KOPT-K1 (cell line): ENCODE results near the gene NFIA.

Experiments
- H3K27ac ChIP-seq: fragments of 200-600 bp; sonication (generic); 2 replicates; pipeline ENCODE4 v1.5.1; 2016; ENCODE audit warnings: antibody characterized with exemption, mild to moderate bottlenecking, low read depth, low read length; ENCODE audit not compliant: poor library complexity, severe bottlenecking
- H3K36me3 ChIP-seq: fragments of 200-600 bp; sonication (generic); 2 replicates; pipeline ENCODE4 v1.5.1; 2017; ENCODE audit warnings: antibody characterized with exemption, mild to moderate bottlenecking, low read length, moderate library complexity; ENCODE audit not compliant: insufficient read depth
- H3K9me3 ChIP-seq: fragments of 200-600 bp; sonication (generic); 2 replicates; pipeline ENCODE4 v1.5.1; 2017; ENCODE audit warnings: antibody characterized with exemption, low read length, mild to moderate bottlenecking; ENCODE audit not compliant: insufficient read depth, poor library complexity, severe bottlenecking

NFIA gene

GRCh38 chr1:61261595-61261994, 179.2 kb downstream of the NFIA start:
- Histone ChIP-seq H3K36me3 (no peaks in the 10 kb centered on the region), H3K27ac (no peak overlapping the region), H3K9me3 (no peaks in the 10 kb centered on the region)

GRCh38 chr1:61263905-61264824, 181.8 kb downstream of the NFIA start:
- Histone ChIP-seq H3K36me3 (no peaks in the 10 kb centered on the region), H3K9me3 (no peaks in the 10 kb centered on the region), H3K27ac (no peak overlapping the region)

- no peaks in the 10 kb centered on the region for H3K9me3 ChIP-seq
- no peak overlapping the region for H3K27ac ChIP-seq
- H3K36me3 ChIP-seq, result no peaks in the 10 kb centered on the region
Observed at GRCh38 chr1:61264825-61265242, 182.5 kb downstream of the NFIA start.

GRCh38 chr1:61265665-61266064, 183.3 kb downstream of the NFIA start:
- H3K9me3 ChIP-seq, result no peaks in the 10 kb centered on the region
- no peak overlapping the region for H3K27ac ChIP-seq
- no peaks in the 10 kb centered on the region for H3K36me3 ChIP-seq

GRCh38 chr1:61266738-61267137, 184.4 kb downstream of the NFIA start:
- no peaks in the 10 kb centered on the region for H3K36me3 ChIP-seq
- H3K9me3 ChIP-seq, result no peaks in the 10 kb centered on the region
- H3K27ac ChIP-seq, result no peak overlapping the region

- no peaks in the 10 kb centered on the region for H3K36me3 ChIP-seq
- no peak overlapping the region for H3K27ac ChIP-seq
- no peaks in the 10 kb centered on the region for H3K9me3 ChIP-seq
Observed at GRCh38 chr1:61268546-61269240, 186.3 kb downstream of the NFIA start.

- no peaks in the 10 kb centered on the region for H3K9me3 ChIP-seq
- no peak overlapping the region for H3K27ac ChIP-seq
Observed at GRCh38 chr1:61269602-61270001, 187.2 kb downstream of the NFIA start.

GRCh38 chr1:61270107-61270506, 187.7 kb downstream of the NFIA start:
- no peak overlapping the region for H3K27ac ChIP-seq
- no peaks in the 10 kb centered on the region for H3K9me3 ChIP-seq
- H3K36me3 ChIP-seq, result no peaks in the 10 kb centered on the region

More at GRCh38 chr1:61269602-61270001, 187.2 kb downstream of the NFIA start:
- no peaks in the 10 kb centered on the region for H3K36me3 ChIP-seq

- no peaks in the 10 kb centered on the region for H3K9me3 ChIP-seq
- no peak overlapping the region for H3K27ac ChIP-seq
- no peaks in the 10 kb centered on the region for H3K36me3 ChIP-seq
Observed at GRCh38 chr1:61270761-61271411, 188.5 kb downstream of the NFIA start.

GRCh38 chr1:61271412-61271789, 189.0 kb downstream of the NFIA start:
- Histone ChIP-seq H3K36me3 (no peaks in the 10 kb centered on the region), H3K9me3 (no peaks in the 10 kb centered on the region), H3K27ac (no peak overlapping the region)

- no peak overlapping the region for H3K27ac ChIP-seq
- no peaks in the 10 kb centered on the region for H3K36me3 ChIP-seq
- no peaks in the 10 kb centered on the region for H3K9me3 ChIP-seq
Observed at GRCh38 chr1:61273167-61273705, 190.9 kb downstream of the NFIA start.

GRCh38 chr1:61273861-61274260, 191.5 kb downstream of the NFIA start:
- Histone ChIP-seq H3K36me3 (no peaks in the 10 kb centered on the region), H3K9me3 (no peaks in the 10 kb centered on the region), H3K27ac (no peak overlapping the region)

- Histone ChIP-seq H3K36me3 (no peaks in the 10 kb centered on the region), H3K27ac (no peak overlapping the region), H3K9me3 (no peaks in the 10 kb centered on the region)
Observed at GRCh38 chr1:61274939-61275338, 192.6 kb downstream of the NFIA start.

GRCh38 chr1:61276246-61276645, 193.9 kb downstream of the NFIA start:
- no peaks in the 10 kb centered on the region for H3K36me3 ChIP-seq
- H3K27ac ChIP-seq, result no peak overlapping the region
- no peaks in the 10 kb centered on the region for H3K9me3 ChIP-seq

GRCh38 chr1:61277121-61277690, 194.8 kb downstream of the NFIA start:
- Histone ChIP-seq H3K27ac (no peak overlapping the region), H3K9me3 (no peaks in the 10 kb centered on the region), H3K36me3 (no peaks in the 10 kb centered on the region)
